HG03457 (cell line): ENCODE results near the gene CHRNA1.
A peak's percentile ranks its signal among the peaks of the same experiment; 100 is the strongest.

Experiments
- ATAC-seq: cut with Tn5 transposase; IDR thresholded peaks from one replicate; pipeline ENCODE4 v1.9.1; 2021; ENCODE audit warnings: moderate number of reproducible peaks; ENCODE audit not compliant: unreplicated experiment

CHRNA1 gene

DNA sequence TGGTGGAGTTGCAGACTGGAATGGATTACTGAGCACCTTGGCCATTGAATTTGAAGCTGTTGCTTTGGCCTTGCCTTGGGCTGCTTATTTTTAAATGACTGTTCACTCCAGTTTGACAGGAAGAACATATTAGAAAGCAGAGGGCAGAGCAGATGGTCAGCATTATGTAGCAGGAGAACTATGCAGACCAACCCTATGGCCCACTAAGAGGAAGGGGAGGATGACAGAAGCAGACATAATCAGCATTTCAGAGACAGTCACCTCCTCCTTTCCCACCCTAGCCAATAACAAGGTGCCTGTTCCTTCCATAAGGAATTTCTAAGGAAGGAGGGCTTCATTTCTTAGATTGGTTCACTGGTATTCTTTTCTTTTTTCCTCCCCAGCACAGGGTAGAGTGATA is 2.4 kb downstream of the CHRNA1 start:
- no peak for ATAC-seq

DNA sequence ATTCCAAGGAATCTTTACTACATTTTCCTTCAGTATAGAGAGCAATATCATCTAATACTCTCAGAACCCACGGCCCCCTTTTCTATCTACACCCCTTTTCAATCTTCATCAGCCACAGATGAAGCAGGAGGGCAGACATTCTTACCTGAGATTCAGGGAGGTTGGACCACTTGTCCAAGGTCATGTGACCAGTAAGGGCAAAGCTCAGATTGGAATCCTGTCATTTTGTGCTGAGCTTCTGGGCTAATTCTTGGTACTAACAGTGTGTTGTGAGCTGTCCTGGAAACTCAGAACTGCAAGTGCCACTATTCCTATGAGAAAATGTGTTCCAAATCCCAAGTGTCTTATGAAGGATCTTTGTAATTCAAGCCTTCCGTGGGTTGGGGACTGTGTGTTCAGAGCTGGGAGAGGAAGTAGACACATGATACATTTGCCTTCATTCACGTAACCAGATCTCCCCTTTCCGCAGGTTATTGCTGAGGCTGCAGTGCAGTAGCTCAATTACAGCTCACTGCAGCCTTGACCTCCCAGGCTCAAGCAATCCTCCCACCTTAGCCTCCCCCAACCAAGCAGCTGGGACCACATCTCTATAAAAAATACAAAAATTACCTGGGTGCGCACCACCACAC is 3.3 kb downstream of the CHRNA1 start:
- no peak for ATAC-seq

DNA sequence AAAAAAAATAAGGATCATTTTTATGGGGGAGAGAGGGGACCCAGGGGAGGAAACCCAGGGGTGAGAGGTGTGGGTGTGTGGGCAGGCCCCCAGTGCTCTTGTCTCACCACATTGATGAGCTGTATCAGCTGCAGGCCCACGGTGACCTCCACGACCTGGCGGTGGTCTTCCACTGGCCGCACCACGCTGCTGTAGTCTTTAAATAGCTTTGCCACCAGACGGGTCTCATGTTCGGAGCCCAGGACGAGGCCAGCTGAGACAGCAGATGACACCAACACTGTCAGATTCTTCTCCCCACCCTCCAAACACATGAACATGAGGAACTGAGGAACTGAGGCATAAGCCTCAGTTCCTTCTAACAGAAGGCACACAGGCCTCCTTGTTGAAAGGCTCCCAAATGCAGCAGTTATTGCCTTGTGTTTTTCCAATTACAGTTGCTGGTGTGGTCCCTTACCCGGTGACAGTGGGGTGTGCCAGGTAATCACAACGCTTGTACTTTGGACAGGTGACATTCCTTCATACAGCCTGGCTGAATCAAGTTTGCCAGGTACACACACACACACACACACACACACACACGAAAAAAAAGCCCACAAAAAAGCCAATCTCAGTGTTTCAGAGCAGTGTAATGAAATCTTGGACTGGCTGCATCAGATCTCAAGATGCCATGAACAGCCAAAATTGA is 4.7 kb downstream of the CHRNA1 start:
- no peak for ATAC-seq

DNA sequence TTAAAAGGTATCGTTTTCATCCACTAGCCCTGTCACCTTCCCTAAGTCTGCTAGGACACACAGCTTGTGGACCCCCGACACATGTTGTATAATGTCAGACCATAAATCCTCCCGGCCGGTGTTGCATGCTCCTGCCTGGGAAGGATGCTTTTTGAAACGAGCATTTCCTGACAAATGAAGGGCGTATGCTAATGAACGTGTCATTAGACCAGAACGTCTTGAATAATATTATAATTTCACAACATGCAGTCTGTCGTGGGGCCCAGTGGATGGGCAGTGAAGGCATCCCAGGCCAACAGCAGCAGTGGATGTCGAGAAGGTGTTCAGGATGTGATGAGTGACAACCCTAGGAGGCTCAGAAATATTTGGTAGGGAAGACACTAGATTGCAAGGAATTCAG is 7.5 kb downstream of the CHRNA1 start:
- no peak for ATAC-seq

DNA sequence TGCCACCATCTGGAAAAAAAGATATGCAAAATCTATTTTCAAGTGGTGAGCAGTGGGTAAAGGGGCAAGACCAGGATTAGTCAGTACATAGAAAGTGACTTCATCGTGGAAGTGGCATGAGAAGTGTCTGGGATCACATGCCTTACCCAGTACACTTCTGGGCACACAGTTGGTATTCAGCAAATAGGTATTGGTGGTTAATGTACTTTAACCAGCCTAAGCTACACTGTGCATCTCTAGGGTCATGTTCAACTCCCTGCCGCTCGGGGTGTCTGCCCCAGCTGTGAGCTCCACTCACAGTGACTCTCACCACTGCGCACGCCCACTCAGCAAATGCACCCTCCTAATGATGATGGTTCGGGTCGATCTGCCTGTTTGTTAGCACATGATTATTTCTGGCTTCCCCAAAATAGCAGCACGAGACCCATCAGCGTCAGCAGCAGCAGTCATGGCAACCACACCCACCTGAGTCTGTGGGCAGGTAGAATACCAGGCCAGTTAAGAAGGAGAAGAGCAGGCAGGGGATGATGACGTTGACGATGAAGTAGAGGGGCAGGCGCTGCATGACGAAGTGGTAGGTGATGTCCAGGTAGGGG is 11.1 kb downstream of the CHRNA1 start:
- ATAC-seq, result peak; percentile 19

DNA sequence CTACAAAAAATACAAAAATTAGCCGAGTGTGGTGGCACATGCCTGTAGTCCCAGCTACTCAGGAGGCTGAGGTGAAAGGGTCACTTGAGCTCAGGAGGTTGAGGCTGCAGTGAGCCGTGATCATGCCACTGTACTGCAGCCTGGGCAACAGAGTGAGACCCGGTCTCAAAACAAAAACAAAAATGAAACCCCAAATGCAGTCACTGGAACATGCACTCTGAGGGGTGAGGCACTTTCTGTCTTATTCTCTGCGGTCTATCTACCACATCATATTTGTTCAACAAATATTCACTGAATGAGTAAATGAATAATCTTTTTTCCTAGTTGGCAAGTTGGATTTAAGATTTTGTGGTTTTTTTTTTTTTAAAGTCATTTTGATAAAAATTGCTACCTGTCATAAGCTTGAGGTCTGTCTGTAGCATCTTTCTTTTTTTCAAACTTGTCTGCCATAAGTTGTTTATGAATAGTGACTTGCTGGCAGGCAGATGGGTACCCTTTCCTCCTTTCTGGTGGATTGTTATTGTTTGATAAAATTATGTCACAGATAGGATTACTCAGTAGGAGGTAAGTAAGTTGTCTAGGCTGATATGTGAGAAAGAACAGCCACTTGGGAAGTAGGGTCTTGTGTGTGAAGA is 11.8 kb downstream of the CHRNA1 start:
- ATAC-seq, result peak; percentile 90

DNA sequence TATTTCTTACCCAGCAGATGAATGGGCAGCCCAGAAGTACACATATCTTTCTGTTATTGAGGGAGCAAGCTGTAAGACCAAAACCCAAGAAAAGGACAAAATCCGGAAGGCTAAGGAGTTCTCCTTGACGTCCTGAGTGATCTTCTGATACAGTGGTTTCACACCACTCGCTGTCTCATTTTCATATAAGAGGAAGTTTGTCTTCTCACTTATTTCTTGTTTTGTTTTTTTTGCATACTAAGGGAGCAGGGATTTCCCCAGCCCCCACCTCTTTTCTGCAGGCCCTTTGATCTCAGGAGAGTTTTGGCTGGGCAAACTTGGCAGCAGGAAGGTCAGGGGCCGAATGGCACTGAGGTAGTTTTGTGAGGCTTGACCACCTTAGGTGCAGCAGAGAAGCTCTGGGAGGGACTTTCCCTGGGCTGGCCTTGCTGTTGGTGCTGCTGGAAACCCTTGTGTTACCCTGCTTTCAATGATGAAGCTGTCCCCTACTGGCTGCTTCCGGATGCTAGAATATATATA is 13.3 kb downstream of the CHRNA1 start:
- ATAC-seq, result peak; percentile 32

DNA sequence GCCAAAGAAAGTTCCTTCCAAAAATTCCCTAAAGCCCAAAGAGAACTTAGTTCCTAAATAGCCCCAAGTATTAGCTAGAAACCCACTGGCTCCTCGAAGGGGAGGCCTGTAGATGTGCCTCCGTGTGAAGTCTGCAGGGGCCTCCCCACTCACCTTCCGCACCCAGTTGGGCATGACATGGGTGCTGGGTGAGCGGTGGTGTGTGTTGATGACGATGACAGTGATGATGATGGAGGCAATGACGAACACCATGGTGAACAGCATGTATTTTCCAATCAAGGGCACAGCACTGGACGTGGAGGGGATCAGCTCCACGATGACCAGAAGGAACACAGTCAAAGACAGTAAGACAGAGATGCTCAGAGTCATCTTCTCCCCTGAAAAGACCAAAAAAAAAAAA is 14.5 kb downstream of the CHRNA1 start:
- ATAC-seq, result no peak

DNA sequence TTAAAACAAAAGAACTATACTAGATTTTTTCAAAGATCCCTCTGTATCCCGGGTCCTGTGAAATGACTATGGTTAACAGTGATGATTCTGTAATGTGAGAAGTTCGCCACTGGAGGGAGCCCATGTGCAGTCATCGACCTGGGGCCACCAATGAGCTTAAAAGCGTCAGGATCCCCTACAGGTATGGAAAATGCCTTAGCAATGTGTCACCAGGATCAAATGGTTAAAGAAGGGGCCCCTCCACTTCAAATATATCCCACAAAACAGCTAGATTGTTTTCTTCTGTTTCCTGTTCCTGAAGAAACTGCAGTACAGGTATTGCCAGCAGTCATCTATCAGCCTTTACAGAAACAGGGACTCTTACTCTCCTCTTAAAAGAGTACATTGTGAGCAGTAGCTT is 15.3 kb downstream of the CHRNA1 start:
- ATAC-seq, result no peak

DNA sequence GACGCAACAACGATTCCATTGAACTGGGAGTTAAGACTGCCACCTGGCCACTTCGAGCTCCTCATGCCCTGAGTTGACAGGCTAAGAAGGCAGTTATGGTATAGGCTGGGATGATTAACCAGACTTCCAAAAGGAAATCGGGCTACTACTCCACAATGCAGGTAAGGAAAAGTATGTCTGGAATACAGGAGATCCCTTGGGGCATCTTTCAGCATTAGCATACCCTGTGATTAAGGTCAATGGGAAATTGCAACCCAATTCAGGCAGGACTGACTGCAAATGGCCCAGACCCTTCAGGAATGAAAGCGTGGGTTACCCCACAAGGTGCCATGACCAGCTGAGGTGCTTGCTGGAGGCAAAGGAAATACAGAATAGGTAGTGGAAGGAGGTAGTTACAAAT is 19.1 kb downstream of the CHRNA1 start:
- no peak for ATAC-seq

DNA sequence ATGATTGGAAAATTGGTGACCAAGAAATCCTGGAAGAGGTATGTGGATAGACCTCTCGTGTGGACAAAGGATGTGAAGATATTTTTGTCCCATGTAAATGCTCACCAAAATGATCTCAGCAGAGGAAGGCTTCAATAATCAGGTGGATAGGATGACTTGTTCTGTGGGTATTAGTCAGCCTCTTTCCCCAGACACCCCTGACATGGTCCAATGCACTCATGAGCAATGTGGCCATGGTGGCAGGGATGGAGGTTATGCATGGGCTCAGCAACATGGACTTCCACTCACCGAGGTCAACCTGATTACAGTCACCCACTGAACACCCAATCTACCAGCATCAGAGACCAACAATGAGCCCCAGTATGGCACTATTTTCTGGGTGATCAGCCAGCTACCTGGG is 20.2 kb downstream of the CHRNA1 start:
- ATAC-seq, result no peak

DNA sequence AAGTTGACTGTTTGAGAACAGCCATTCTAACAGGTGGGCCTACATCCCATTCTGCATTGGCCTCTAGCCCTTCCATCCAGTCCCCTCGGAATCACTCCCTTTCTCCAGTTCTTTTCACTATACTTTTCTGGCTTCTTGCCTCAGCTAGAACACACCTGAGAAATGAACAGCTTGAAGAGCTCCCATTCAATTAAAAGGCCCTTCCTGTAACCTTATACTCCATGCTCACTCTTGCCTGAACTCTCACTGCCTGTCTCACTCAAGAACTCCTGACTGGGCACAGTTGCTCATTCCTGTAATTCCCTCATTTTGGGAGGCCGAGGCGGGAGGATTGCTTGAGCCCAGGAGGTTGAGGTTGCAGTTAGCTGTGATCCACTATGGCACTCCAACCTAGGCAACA is 23.6 kb downstream of the CHRNA1 start:
- no peak for ATAC-seq

DNA sequence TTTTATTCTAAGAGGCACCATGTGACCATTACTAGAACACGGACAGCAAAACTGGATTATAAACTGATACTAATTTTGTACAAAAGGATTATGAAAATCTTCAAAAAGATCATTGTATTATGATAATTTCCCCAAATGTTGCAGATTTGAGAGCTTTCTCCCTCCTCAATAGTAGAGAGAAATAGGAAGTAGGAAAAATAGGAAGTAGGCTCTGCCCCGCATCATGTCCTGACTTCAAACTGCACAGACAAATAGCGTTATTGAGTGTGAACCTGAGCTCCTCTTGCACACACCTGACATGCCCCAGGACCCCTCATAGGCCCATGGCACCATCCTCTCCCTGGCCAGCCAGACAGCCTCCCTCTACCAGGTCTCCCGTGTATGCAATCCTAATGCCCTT is 25.4 kb downstream of the CHRNA1 start:
- ATAC-seq, result no peak

DNA sequence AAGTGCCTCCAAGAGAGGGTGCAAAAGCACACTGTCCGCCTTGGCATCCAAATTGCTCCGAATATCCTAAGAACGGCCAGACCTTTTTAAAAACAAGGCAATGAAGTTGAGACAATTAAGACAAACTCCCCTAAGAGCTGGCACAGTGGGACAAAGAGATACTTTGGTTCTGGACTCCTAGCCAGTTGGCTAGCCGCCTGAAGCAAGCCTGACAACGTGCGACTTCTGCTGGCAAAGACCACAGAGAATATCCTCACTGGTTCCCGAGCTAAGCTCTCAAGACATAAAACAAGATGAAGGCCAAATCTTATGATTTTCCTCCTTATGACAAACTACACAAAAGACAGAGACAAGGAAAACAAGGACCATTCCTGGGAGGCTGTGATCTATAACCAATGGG is 32.7 kb downstream of the CHRNA1 start:
- ATAC-seq, result no peak

DNA sequence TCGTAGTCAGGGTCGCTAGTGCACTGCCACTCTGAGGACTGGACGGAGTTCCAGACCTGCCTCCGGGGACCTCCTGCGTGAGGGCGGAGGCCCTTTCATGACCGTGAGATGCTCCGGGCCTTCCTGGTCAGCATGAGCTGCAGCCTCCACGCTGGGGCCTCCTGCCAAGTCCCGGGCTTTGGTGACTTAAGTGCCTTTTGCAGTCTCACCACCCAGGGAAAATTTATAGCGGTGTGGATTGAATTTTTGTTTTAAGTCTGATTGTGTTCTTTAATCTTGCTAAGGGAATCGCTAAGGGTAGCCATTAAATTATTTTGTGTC is 33.6 kb downstream of the CHRNA1 start:
- ATAC-seq, result no peak

- no peak for ATAC-seq
These were observed 34.2 kb downstream of the CHRNA1 start for GRCh38 chr2:174729797-174730697.

DNA sequence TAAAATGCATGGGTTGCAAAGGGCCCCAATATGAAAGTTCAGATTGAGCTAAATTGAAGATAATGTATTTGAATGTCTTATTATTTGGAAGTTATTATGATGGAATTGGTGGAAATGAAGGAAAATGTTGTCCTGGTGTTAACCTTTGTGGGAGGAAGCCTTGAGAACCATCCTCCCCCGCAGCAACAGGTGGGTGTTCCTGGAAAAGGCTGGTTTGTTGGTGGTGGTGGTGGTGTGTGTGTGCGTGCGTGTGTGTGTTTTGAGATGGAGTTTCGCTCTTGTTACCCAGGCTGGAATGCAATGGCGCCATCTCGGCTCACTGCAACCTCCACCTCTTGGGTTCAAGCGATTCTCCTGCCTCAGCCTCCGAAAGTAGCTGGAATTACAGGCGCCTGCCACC is 36.2 kb downstream of the CHRNA1 start:
- ATAC-seq, result no peak

DNA sequence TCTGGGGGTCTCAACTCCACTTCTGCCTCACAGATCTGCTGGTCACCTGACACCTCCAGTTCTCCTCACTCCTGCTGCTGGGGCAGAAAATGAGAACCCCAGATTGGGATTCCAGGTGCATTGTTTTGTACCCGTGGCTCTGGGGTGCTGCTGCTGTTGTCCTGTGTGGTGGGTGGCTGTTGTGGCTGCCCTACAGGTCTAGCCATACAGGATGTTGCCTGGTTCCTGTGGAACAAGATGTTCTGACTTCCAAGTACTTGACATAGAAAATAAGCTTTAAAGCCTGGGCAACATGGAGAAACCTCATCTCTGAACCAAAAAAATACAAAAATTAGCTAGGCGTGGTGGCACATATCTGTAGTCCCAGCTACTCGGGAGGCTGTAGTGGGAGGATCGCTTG is 38.1 kb downstream of the CHRNA1 start:
- ATAC-seq, result no peak

GRCh38 chr2:174722942-174723592 is 41.2 kb downstream of the CHRNA1 start:
- no peak for ATAC-seq

- ATAC-seq, result no peak
These were observed 45.3 kb downstream of the CHRNA1 start for GRCh38 chr2:174719016-174719415.

DNA sequence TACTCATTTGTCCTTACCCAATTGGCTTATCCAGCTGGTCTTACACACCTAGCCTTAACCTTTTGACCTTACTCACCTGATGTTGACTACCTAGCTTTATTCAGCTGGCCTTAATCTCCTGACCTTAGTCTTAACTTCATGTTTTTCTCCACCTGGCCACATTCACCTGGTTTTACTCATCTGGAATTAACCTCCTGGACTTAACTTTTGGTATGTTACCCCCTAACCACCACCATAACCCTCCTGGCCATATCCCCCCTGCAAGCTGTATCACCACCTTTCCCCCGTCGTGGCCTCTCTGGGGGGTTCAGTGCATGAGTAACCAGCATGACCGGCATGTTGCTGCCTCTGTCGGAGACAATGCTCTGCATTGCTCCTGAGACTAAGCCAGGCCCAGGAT is 45.7 kb downstream of the CHRNA1 start:
- no peak for ATAC-seq
